Fibroblast of mammary gland (primary cell): Measurements from ENCODE around the gene ATG13.
A peak's percentile ranks its signal among the peaks of the same experiment; 100 is the strongest.
"Not testable (repeated sequence)": the region's sequence is repeated elsewhere in the genome, so short reads cannot be mapped to it uniquely, and the experiment has no call there.

Experiments
- DNase-seq: peaks from one replicate; pipeline ENCODE4 v3.0.0-alpha.2; 2010; ENCODE audit warnings: low read depth
- H3K4me3 ChIP-seq: 2 replicates; pipeline ENCODE4 v1.5.1; 2011; ENCODE audit warnings: low read depth, mild to moderate bottlenecking, low read length, moderate library complexity; ENCODE audit not compliant: control insufficient read depth
- CTCF ChIP-seq: conservative IDR thresholded peaks from 2 replicates; pipeline ENCODE4 v1.5.1; 2011; ENCODE audit warnings: low read depth, low read length, inconsistent platforms; ENCODE audit not compliant: control insufficient read depth, insufficient read depth

The ATG13 gene

DNA sequence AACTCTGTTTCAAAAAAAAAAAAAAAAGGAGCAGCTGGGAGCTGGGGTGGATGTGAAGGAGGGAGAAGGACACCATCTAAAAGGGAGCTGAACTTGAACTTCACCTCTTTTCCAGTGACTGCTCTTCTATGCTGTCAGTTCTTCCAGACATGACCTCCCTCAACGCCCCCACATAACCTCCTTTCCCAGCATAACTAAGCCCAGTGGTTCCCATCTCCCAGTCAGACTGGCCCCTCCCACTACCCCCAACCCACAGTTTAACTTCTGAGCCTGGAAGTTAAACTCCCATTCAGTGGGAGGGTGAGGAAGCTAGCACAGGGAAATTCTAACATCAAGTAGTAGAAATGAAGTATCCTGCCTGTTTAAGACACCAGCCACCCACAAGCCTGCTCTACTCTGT, 81.2 kb downstream of the ATG13 start:
- TF ChIP-seq CTCF, result no peak
- peak; percentile 22 for DNase-seq
- peak overlapping the region; percentile 19 for H3K4me3 ChIP-seq

DNA sequence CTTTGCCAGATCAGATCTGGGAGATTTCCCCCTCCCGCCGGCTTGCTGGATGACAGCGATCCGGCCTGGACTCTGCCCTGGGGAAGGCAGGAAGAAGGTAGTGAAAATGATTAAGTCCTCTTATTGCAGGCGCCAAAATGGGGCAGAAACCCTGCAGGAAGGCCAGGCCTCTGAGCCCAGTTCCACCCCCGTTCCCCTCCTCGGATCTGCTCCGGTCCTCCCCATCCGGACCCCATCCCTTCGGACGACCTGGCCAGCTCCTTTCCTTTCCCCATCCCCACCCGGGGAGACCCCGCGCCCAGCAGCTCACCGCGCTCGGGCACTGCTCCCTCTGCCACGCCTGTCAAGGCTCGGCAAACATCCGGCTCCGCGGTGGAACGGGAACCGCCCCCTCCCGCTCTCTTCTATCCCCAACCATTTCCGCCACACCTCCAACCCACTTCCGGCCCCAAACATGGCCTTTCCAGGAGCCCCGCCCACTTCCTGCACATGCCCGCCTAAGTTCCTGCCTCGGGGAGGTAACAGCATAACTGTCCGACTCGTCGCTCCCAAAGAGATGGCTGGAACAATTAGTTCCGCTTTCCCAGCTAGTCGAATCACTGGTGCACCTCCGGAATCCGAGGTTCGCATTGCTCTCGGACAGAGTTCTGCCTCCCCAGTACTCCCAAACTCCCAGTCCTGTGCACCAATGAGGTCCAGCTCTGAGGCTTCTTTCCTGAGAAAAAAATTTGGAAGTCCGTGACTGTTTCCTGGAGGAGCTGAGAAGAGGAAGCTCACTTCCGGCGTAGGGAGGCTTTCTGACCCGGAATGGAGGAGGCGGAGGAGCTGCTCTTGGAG, 83.1 kb downstream of the ATG13 start, which contains the start of the genes ARHGAP1 and ZNF408:
TSS of gene ARHGAP1 (minus strand) at position 379 of the 837 bp plus-strand sequence. CDS start 4,512 bp downstream, outside the sequence.
TSS of gene ZNF408 (plus strand) at position 791 of the 837 bp plus-strand sequence. CDS start at position 808, 17 bp downstream.
- peak; percentile 98 for DNase-seq
- no peak for TF ChIP-seq CTCF
- peak within 1 kb of the TSS; percentile 98 for H3K4me3 ChIP-seq

DNA sequence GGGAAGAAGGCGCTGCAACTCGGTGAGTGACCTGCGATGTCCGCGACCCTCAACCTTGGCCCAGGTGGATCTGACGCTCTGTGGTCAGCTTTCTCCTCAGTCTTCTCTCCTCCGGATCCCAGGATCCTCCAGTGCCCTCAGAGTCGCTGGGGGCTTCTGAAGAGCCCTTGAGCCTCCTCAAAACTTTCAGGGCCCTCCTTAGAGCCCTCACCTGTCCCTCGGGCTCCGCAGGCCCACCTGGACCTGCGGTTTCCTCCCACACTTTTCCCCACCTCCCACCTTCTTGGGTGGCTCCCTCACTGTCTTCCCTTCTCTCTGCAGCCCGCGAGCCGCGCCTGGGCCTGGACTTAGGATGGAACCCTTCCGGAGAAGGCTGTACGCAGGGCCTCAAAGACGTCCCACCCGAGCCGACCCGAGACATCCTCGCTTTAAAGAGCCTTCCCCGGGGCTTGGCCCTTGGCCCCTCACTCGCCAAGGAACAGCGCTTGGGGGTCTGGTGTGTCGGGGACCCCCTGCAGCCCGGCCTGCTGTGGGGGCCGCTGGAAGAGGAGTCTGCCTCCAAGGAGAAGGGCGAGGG, 83.8 kb downstream of the ATG13 start:
- no peak for TF ChIP-seq CTCF
- DNase-seq, result no peak
- peak overlapping the region; percentile 98 for H3K4me3 ChIP-seq

DNA sequence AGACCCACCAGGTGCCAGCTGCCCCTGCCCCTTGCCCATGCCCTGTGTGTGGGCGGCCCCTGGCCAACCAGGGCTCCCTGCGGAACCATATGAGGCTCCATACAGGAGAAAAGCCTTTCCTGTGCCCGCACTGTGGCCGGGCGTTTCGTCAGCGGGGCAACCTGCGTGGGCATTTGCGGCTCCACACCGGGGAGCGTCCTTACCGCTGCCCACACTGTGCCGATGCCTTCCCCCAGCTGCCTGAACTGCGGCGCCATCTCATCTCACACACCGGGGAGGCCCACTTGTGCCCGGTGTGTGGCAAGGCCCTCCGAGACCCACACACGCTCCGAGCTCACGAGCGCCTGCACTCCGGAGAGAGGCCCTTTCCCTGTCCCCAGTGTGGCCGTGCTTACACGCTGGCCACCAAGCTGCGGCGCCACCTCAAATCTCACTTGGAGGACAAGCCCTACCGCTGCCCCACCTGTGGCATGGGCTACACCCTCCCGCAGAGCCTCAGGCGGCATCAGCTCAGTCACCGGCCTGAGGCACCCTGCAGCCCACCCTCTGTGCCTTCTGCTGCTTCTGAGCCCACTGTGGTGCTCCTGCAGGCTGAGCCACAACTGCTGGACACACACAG, 87.8 kb downstream of the ATG13 start:
- no peak overlapping the region for H3K4me3 ChIP-seq
- no peak for DNase-seq
- no peak for TF ChIP-seq CTCF

GRCh38 chr11:46706886-46707285, 89.5 kb downstream of the ATG13 start:
- no peak for DNase-seq
- no peak overlapping the region for H3K4me3 ChIP-seq
- TF ChIP-seq CTCF, result no peak

DNA sequence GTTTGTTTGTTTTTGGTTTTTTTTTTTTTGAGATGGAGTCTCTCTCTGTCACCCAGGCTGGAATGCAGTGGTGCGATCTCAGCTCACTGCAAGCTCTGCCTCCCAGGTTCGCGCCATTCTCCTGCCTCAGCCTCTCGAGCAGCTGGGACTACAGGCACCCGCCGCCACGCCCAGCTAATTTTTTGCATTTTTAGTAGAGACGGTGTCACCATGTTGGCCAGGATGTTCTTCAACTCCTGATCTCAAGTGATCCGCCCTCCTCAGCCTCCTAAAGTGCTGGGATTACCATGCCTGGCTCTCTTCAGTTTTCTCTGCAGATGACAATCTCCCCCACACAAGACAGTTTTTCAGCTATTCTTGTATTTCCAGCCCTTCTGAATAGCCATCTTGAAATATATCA, 92.0 kb downstream of the ATG13 start:
- H3K4me3 ChIP-seq, DNase-seq: not testable (repeated sequence)

- TF ChIP-seq CTCF, result no peak
- peak; percentile 98 for DNase-seq
- no peak overlapping the region for H3K4me3 ChIP-seq
Observed at GRCh38 chr11:46710821-46711269, 93.5 kb downstream of the ATG13 start.
